Lung (tissue), 12 donors: ENCODE measurements around the gene CYRIA. TPM values are rescaled to one million over a fixed set of nuclear protein-coding genes. Genes with fewer than 3 reads are reported as not detected.

ENCODE experiments used
- ATAC-seq: fragments of 200-7000 bp; cut with Tn5 transposase; one replicate; pipeline ENCODE4 v1.9.1; 2020; ENCODE audit warnings: moderate number of reproducible peaks; ENCODE audit not compliant: insufficient read depth, low FRiP score
- DNase-seq, 3 donors: peaks; one replicate each; pipeline ENCODE4 v3.0.0-alpha.2; 2013 to 2017
- H3K27ac ChIP-seq, 2 donors: one replicate each; pipeline ENCODE4 v1.5.1; 2013; ENCODE audit warnings: mild to moderate bottlenecking in 2 of 2, moderate library complexity in 2 of 2, control low read depth in 1 of 2, inconsistent platforms in 1 of 2, low read depth in 1 of 2, low read length in 1 of 2
- H3K27me3 ChIP-seq, 3 donors: one replicate each; pipeline ENCODE4 v1.5.1; 2013; ENCODE audit warnings: low read length in 2 of 3; ENCODE audit not compliant: control insufficient read depth in 3 of 3, insufficient read depth in 3 of 3
- H3K36me3 ChIP-seq, 4 donors: one replicate each; pipeline ENCODE4 v1.5.1; 2013; ENCODE audit warnings: low read length in 4 of 4, mild to moderate bottlenecking in 1 of 4, moderate library complexity in 1 of 4; ENCODE audit not compliant: control insufficient read depth in 4 of 4, insufficient read depth in 4 of 4
- H3K4me1 ChIP-seq, 5 donors: one replicate each; pipeline ENCODE4 v1.5.1; 2013; ENCODE audit warnings: low read length in 5 of 5, mild to moderate bottlenecking in 2 of 5, moderate library complexity in 1 of 5; ENCODE audit not compliant: control insufficient read depth in 5 of 5, insufficient read depth in 5 of 5
- H3K4me3 ChIP-seq: one replicate; pipeline ENCODE4 v1.5.1; 2013; ENCODE audit warnings: mild to moderate bottlenecking, control low read depth, moderate library complexity
- H3K9ac ChIP-seq, 2 donors: one replicate each; pipeline ENCODE4 v1.5.1; 2013; ENCODE audit warnings: low read length in 2 of 2, control low read depth in 1 of 2; ENCODE audit not compliant: insufficient read depth in 1 of 2
- H3K9me3 ChIP-seq, 4 donors: one replicate each; pipeline ENCODE4 v1.5.1; 2013; ENCODE audit warnings: low read length in 3 of 4, mild to moderate bottlenecking in 1 of 4, moderate library complexity in 1 of 4; ENCODE audit not compliant: control insufficient read depth in 4 of 4, insufficient read depth in 3 of 4
- CTCF ChIP-seq: IDR thresholded peaks from 2 replicates; pipeline ENCODE4 v1.5.1; 2012; ENCODE audit warnings: mild to moderate bottlenecking; ENCODE audit errors: control extremely low read depth, extremely low read depth
- WGBS, 2 donors: extraction: QIAGEN DNeasy Blood & Tissue Kit; methylation state at CpG; one replicate each; pipeline ENCODE4 v1.1.7; 2013; 5-methylcytosine and 5-hydroxymethylcytosine counted together
- polyA plus RNA-seq, 2 donors: library from polyadenylated mRNA; stranded (reverse); fragments of 200-250 nt; gene quantifications; one replicate each; pipeline ENCODE4 v1.2.1, GENCODE V29; 2013
- total RNA-seq, 2 donors: library from RNA; depleted of rRNA in 1 of 2; stranded (reverse); fragments of >200 nt in 1 of 2; gene quantifications; one replicate each; pipeline ENCODE4 v1.2.1, GENCODE V29; 2014 to 2021
- donor health status: control.
- donor health status: control.
- donor health status: Bipolar disorder and iron deficiency.
- donor health status: healthy.
- donor health status: DM: yes; HTN: yes; CAD: no.

CYRIA gene
- total and polyA plus RNA-seq, 4 donors = 4.3 to 23.6 (median 16.6) TPM

- peaks cover 0 to 3% (median 0%) of the 10 kb centered on the region in 4 donors for H3K9me3 ChIP-seq
- peaks cover 0 to 35% (median 3%) of the 10 kb centered on the region in 5 donors for H3K4me1 ChIP-seq
- no peak overlapping the region for H3K4me3 ChIP-seq
- 30 to 65% methylated on average over 3 of the region's 3 CpGs for WGBS, 2 donors
- DNase-seq (no peak), ATAC-seq (no peak)
- H3K27me3 ChIP-seq = no peaks in the 10 kb centered on the region
- no peak overlapping the region for H3K9ac ChIP-seq
- H3K36me3 ChIP-seq = peaks cover 0 to 3% (median 0%) of the 10 kb centered on the region in 4 donors
- TF ChIP-seq CTCF = no peak
- no peak overlapping the region for H3K27ac ChIP-seq
Observed at GRCh38 chr2:16630463-16630862, 35.2 kb downstream of the CYRIA start.

- no peak overlapping the region for H3K27ac ChIP-seq
- no peaks in the 10 kb centered on the region for H3K27me3 ChIP-seq
- H3K9ac ChIP-seq = no peak overlapping the region
- TF ChIP-seq CTCF = no peak
- no peak for ATAC-seq
- peaks cover 0 to 3% (median 0%) of the 10 kb centered on the region in 4 donors for H3K36me3 ChIP-seq
- peaks cover 0 to 3% (median 0%) of the 10 kb centered on the region in 4 donors for H3K9me3 ChIP-seq
- H3K4me3 ChIP-seq = no peak overlapping the region
- DNase-seq = no peak
- peaks cover 3 to 39% (median 5%) of the 10 kb centered on the region in 5 donors for H3K4me1 ChIP-seq
- 96 to 98% methylated on average over 6 of the region's 6 CpGs for WGBS, 2 donors
Observed at GRCh38 chr2:16629770-16630169, 35.9 kb downstream of the CYRIA start.

GRCh38 chr2:16629044-16629443 lies 36.6 kb downstream of the CYRIA start:
- no peak overlapping the region for H3K4me3 ChIP-seq
- H3K9ac ChIP-seq = no peak overlapping the region
- no peak for ATAC-seq
- peaks cover 0 to 3% (median 0%) of the 10 kb centered on the region in 4 donors for H3K36me3 ChIP-seq
- H3K27ac ChIP-seq = no peak overlapping the region
- peaks cover 0 to 3% (median 0%) of the 10 kb centered on the region in 4 donors for H3K9me3 ChIP-seq
- 68 to 83% methylated on average over 5 of the region's 5 CpGs for WGBS, 2 donors
- H3K4me1 ChIP-seq = peaks cover 3 to 37% (median 8%) of the 10 kb centered on the region in 5 donors
- no peaks in the 10 kb centered on the region for H3K27me3 ChIP-seq
- DNase-seq = no peak
- TF ChIP-seq CTCF = no peak

- no peak for DNase-seq
- no peak for ATAC-seq
- H3K27me3 ChIP-seq = no peaks in the 10 kb centered on the region
- TF ChIP-seq CTCF = no peak
- no peak overlapping the region for H3K9ac ChIP-seq
- WGBS, 2 donors = 59 to 63% methylated on average over 6 of the region's 6 CpGs
- H3K9me3 ChIP-seq = peaks cover 0 to 3% (median 0%) of the 10 kb centered on the region in 4 donors
- H3K4me3 ChIP-seq = no peak overlapping the region
- peaks cover 0 to 3% (median 0%) of the 10 kb centered on the region in 4 donors for H3K36me3 ChIP-seq
- peaks cover 3 to 38% (median 8%) of the 10 kb centered on the region in 5 donors for H3K4me1 ChIP-seq
- H3K27ac ChIP-seq = no peak overlapping the region
Observed at GRCh38 chr2:16628314-16628713, 37.3 kb downstream of the CYRIA start.
